Smooth muscle cell (in vitro differentiated cells): ENCODE results near the gene NOD2. TPM values are rescaled to one million over a fixed set of nuclear protein-coding genes. Genes with fewer than 3 reads are reported as not detected.

ENCODE experiments used
- DNase-seq: peaks from one replicate; lab custom pipeline; 2025; ENCODE audit not compliant: unreplicated experiment; lab: John Stamatoyannopoulos, UW
- H2AFZ ChIP-seq: fragments of 200-600 bp; sonication (generic); 2 replicates; pipeline ENCODE4 v1.6.0; 2016; ENCODE audit warnings: antibody characterized with exemption, low read depth, mild to moderate bottlenecking
- H3F3A ChIP-seq: fragments of 200-600 bp; sonication (generic); 2 replicates; pipeline ENCODE4 v1.6.0; 2017; ENCODE audit warnings: antibody characterized with exemption, low read depth
- H3K27ac ChIP-seq: fragments of 200-600 bp; sonication (generic); 2 replicates; pipeline ENCODE4 v1.5.1; 2016; ENCODE audit warnings: low read depth, mild to moderate bottlenecking
- H3K27me3 ChIP-seq: fragments of 200-600 bp; sonication (generic); 2 replicates; pipeline ENCODE4 v1.6.1; 2016; ENCODE audit warnings: low read depth, mild to moderate bottlenecking
- H3K36me3 ChIP-seq: fragments of 200-600 bp; sonication (generic); 2 replicates; pipeline ENCODE4 v1.5.1; 2016; ENCODE audit warnings: low read depth
- H3K4me1 ChIP-seq: fragments of 200-600 bp; sonication (generic); 2 replicates; pipeline ENCODE4 v1.5.1; 2016; ENCODE audit warnings: low read depth
- H3K4me2 ChIP-seq: fragments of 200-600 bp; sonication (generic); 2 replicates; pipeline ENCODE4 v1.6.0; 2016; ENCODE audit warnings: mild to moderate bottlenecking
- H3K4me3 ChIP-seq: fragments of 200-600 bp; sonication (generic); 2 replicates; pipeline ENCODE4 v1.5.1; 2016; ENCODE audit warnings: mild to moderate bottlenecking
- H3K79me2 ChIP-seq: fragments of 200-600 bp; sonication (generic); 2 replicates; pipeline ENCODE4 v1.6.0; 2016; ENCODE audit warnings: low read depth, mild to moderate bottlenecking
- H3K9ac ChIP-seq: fragments of 200-600 bp; sonication (generic); 2 replicates; pipeline ENCODE4 v1.6.0; 2016; ENCODE audit warnings: low read depth
- H3K9me3 ChIP-seq: fragments of 200-600 bp; sonication (generic); replicated peaks from 2 replicates; pipeline ENCODE4 v1.5.1; 2016; ENCODE audit warnings: low read depth
- H4K20me1 ChIP-seq: fragments of 200-600 bp; sonication (generic); 2 replicates; pipeline ENCODE4 v1.6.0; 2016; ENCODE audit warnings: low read depth
- CTCF ChIP-seq: fragments of 200-600 bp; sonication (generic); IDR thresholded peaks from 2 replicates; pipeline ENCODE4 v1.5.1; 2017; ENCODE audit warnings: borderline replicate concordance, mild to moderate bottlenecking, antibody characterized with exemption; ENCODE audit not compliant: insufficient read depth, poor library complexity, severe bottlenecking
- WGBS: methylation state at CpG from one replicate; pipeline ENCODE4 v1.1.7; 2016; ENCODE audit warnings: low lambda C conversion rate; 5-methylcytosine and 5-hydroxymethylcytosine counted together
- polyA plus RNA-seq: library from polyadenylated mRNA; unstranded; fragments of >200 nt; fragmentation: Nextera tagmentation; extraction: Ambion mirVana; gene quantifications from 2 replicates; pipeline ENCODE4 v1.2.1, GENCODE V29; 2016
- total RNA-seq: library from RNA; depleted of rRNA; stranded (reverse); fragments of >200 nt; gene quantifications from 2 replicates; pipeline ENCODE4 v1.2.3, GENCODE V29; 2014

The NOD2 gene
- total and polyA plus RNA-seq, 2 experiments from 2014 or later: 0.90 TPM; not detected in 1

GRCh38 chr16:50673496-50674275 is 19.7 kb upstream of the NOD2 start:
- Histone ChIP-seq H3K9me3 (no peaks in the 10 kb centered on the region), H2AFZ (no peak overlapping the region), H3K4me1 (no peaks in the 10 kb centered on the region), H3K27ac (no peak overlapping the region), H3K27me3 (no peaks in the 10 kb centered on the region), H3K79me2 (no peaks in the 10 kb centered on the region), H3K9ac (no peak overlapping the region), H3K4me3 (no peak overlapping the region), H3K4me2 (no peak overlapping the region), H4K20me1 (no peaks in the 10 kb centered on the region), H3F3A (no peaks in the 10 kb centered on the region), H3K36me3 (no peaks in the 10 kb centered on the region)
- no peak for DNase-seq
- no peak for TF ChIP-seq CTCF
- 98% methylated on average over 67 of the region's 70 CpGs for WGBS

GRCh38 chr16:50674831-50675230 is 18.6 kb upstream of the NOD2 start:
- Histone ChIP-seq H4K20me1 (no peaks in the 10 kb centered on the region), H2AFZ (no peak overlapping the region), H3K4me3 (no peak overlapping the region), H3K4me1 (no peaks in the 10 kb centered on the region), H3F3A (no peaks in the 10 kb centered on the region), H3K9me3 (no peaks in the 10 kb centered on the region), H3K79me2 (no peaks in the 10 kb centered on the region), H3K4me2 (no peak overlapping the region), H3K9ac (no peak overlapping the region), H3K27me3 (no peaks in the 10 kb centered on the region), H3K36me3 (no peaks in the 10 kb centered on the region), H3K27ac (no peak overlapping the region)
- TF ChIP-seq CTCF: no peak
- 85% methylated on average over 4 of the region's 4 CpGs for WGBS
- DNase-seq: no peak

- Histone ChIP-seq H3K27me3 (no peaks in the 10 kb centered on the region), H3K79me2 (no peaks in the 10 kb centered on the region), H3F3A (no peaks in the 10 kb centered on the region), H3K9ac (no peak overlapping the region), H4K20me1 (no peaks in the 10 kb centered on the region), H3K36me3 (no peaks in the 10 kb centered on the region), H3K9me3 (no peaks in the 10 kb centered on the region), H3K4me2 (no peak overlapping the region), H2AFZ (no peak overlapping the region), H3K27ac (no peak overlapping the region), H3K4me1 (no peaks in the 10 kb centered on the region), H3K4me3 (no peak overlapping the region)
- DNase-seq: no peak
- 82% methylated on average over 23 of the region's 23 CpGs for WGBS
- TF ChIP-seq CTCF: no peak
Measured at GRCh38 chr16:50675686-50676610, 17.5 kb upstream of the NOD2 start.
